NOMO-1 (cell line): ENCODE results near the gene RNF220.
A peak's percentile ranks its signal among the peaks of the same experiment; 100 is the strongest.

Source experiments
- DNase-seq, 2 experiments: peaks; one replicate each; lab custom pipeline; 2025; ENCODE audit not compliant: unreplicated experiment in 2 of 2; lab: John Stamatoyannopoulos, UW

Gene RNF220

DNA sequence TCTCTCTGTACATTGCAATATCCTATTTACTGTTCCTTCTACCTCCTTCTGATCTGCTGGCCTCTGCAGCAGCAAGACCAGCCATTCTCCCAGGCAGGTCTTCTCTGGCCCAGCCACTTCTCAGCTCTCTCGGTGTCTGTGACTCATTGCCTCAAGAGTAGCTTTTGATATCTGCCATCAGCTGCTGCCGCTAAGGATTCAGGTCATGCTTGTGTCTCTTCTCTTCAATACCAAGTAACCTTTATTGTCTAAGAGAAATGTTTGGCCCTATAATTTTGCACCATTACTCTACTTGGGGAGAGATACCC lies 167.5 kb downstream of the RNF220 start:
- DNase-seq, result no peak

DNA sequence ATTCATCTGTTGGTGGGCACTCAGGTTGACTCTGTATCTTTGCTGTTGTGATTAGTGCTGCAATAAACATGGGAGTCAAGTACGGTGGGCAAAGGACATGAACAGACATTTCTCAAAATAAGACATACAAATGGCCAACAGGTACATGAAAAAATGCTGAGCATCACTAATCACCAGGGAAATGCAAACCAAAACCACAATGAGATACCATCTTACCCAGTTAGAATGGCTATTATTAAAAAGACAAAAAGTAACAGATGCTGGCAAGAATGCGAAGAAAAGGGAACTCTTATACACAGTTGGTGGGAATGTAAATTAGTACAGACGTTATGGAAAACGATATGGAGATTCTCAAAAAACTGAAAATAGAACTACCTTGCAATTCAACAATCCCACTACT lies 170.3 kb downstream of the RNF220 start:
- no peak for DNase-seq

DNA sequence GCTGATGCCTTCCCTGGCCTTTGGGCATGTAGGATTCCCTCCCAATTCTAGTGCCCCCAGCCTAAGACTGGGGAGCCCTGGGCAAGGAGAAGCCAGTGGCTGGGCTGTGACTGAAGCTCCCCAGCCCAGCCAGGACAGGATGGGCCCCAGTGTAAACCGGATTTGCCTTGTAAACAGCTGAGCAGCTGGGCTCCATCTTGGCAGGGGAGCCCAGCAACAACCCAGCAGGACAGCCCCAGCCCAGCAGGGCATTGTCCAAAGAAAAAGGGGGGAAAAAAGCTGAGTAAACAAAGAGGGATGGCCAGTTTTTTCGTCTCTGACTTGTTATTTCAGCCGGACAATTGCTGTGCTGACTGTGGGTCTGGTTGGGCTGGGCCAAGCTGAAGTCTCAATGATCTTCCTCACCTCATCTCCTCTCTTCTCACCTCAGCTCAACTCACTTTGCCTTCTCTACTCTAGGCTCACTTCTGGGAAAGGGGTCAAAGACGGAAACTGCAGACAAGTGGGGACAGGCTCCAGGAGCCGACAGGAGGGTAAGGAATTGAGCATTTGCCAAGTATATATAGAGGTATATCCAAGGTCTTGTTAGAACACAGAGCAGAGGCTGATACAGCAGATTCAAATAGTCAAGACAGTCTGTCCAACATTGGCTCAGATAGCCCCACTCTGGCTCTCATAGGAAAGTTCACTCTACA lies 171.5 kb downstream of the RNF220 start:
- no peak for DNase-seq

DNA sequence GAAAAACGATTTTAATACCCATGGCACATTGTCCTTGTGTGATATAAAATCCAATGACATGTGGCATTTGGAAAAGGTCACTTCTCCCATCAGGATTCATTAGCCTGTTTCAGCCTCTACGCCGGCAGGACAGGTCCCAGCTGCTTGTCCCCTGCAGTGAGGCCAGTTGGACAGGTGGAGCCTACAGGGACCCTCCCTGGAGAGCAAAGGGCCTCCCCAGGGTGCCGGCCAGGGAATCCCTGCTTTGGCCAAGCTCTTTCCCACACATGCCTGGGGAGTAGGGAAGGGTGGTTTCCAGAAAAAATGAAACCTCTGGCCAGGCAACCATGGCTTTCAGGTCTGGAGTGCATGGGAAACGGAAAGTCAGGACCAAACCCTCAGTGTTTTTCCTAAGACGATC lies 176.2 kb downstream of the RNF220 start:
- DNase-seq, result no peak

DNA sequence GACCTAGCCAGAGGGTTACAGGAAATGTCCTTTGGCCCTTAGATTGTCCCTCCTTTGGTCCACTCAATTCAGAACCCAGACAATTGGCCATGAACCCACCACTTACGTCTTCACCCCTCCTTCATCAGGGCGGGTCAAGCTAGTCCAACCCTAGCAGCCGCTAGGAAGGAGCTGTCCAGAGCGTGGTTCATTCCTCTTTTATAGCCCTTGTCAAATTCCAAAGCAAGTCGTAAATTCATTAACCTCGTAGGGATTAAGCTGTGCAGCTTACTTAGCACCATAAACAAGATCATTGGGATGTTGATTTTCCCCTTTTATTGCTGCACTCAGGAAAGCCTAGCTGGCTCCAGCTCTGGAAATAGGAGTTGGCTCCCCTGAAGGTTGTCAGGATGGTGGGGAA lies 179.1 kb downstream of the RNF220 start:
- no peak for DNase-seq

DNA sequence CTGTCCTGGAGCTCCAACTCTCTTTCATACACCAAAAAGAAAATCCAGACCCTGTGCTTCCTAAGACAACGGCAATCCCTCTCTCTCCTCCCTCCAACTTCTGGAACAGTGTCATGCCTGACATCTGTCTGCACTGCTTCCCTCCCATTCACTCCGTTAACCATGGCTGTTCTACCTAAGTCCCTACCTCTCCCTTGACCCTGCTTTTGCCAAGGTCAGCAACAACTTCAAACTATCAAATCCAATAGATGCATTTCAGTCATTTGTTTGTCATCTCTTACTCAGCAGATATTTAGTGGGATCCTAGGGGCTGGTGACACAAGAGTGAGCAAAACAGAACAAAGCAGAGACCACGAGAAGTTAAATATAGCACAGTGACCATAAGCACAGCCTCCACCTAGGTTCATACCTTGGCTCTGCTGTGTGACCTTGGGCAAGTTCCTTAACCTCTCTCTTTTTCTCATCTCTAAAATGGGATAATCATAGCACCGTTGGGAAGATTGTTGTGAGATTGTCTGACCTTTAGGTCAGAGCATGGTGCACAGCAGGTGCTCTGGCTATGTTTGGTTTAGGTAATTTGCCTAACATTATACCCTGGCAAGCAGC lies 180.4 kb downstream of the RNF220 start:
- DNase-seq, result no peak

DNA sequence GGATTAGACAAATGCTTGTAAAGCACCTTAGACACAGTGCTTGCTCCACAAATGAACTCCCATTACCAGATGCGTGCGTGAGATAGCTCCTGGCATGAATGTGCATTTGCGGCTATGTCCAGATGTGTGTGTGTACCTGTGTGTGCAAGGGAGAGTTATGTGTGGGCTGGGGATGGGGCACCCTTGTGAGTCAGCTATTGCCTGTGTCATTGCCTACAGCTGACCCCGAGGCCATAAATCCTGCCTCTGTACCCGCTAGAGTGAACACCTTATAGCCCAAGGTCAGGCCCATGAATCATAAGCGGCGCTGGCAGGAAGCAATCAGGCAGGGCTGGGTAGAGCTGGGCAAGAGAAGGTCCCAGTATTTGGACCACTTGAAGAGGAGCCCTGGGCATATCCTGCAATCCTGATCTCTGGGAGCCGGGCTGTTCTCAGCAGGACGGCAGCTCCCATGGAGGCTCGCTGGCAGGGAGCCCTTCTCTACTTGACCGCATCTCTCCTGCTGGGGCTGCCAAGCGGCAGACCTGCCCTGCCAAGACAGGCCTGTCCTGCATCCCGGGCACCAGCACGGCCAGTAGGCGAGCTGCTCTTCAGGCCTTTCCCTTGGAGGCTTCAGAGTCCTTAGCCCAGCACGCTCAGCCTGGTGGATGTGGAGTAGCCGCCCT lies 182.9 kb downstream of the RNF220 start:
- DNase-seq, result no peak

DNA sequence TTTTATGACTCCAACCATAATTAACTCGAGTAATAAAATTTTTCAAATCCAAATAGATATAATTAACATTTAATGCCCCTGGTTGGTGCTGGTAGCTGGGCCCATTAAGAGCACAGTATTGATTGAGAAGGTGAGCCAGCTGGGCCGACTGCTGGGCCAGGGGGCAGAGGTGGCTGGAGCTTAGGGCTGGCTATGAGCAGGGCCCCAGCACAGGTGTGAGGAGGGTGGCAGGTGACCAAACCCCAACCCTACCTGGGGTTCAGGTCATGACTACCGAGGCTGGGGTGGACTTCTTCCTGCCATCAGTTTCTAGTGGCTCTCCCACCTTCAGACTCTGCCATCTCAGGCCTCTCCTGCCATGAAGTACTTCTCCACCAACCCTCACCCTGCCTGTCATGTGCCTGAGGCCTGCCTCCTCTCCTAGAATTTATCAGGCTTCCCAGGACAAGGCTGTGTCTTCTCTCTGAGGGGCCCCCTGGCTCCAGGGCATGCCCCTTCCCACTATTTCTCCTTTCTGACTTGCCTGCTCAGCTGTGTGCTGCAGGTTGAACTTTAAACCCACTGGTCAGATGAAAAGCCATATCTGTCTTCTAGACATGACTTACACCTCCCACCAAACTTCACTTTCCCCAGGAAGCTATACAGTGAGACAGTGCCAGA lies 183.6 kb downstream of the RNF220 start:
- DNase-seq, result no peak

DNA sequence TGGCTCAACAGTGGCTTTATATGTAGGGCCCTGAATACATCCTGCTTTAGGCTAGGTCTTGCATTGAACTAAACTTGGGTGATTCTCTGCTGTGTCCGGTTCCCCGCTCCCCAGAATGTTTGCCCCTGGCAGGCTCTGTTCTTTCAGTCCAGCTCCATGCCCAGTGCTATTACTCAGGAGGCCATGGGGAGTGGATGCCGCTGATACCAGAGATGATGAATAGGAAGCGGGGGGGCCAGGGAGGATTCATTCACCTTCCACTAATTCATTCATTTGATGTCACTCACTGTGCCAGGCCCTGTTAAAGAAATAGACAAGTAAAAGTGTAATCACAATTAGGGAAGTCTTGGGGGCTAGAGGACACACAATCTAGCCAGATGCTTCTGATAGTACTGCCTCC lies 185.4 kb downstream of the RNF220 start:
- no peak for DNase-seq

DNA sequence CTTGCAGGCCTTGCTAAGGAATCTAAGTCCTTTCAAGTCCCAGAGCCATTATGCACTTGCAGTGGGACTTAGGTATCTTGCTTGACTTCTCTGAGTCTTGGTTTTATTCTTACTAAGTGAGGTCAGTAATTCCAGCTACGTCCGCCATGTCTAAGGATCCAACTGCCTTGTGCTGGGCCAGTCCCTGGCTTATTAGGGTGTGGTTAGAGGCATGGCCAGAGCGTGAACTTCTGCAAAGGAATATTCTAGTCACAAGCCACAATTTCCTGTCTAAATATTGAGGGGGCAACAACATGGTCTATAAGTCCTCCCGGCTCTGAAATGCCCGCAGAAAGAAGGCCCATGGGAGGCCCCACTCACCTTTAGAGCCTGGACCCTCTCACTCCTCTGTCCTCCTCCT lies 186.3 kb downstream of the RNF220 start:
- DNase-seq, result peak in 1 of 2 experiments; percentile 8

DNA sequence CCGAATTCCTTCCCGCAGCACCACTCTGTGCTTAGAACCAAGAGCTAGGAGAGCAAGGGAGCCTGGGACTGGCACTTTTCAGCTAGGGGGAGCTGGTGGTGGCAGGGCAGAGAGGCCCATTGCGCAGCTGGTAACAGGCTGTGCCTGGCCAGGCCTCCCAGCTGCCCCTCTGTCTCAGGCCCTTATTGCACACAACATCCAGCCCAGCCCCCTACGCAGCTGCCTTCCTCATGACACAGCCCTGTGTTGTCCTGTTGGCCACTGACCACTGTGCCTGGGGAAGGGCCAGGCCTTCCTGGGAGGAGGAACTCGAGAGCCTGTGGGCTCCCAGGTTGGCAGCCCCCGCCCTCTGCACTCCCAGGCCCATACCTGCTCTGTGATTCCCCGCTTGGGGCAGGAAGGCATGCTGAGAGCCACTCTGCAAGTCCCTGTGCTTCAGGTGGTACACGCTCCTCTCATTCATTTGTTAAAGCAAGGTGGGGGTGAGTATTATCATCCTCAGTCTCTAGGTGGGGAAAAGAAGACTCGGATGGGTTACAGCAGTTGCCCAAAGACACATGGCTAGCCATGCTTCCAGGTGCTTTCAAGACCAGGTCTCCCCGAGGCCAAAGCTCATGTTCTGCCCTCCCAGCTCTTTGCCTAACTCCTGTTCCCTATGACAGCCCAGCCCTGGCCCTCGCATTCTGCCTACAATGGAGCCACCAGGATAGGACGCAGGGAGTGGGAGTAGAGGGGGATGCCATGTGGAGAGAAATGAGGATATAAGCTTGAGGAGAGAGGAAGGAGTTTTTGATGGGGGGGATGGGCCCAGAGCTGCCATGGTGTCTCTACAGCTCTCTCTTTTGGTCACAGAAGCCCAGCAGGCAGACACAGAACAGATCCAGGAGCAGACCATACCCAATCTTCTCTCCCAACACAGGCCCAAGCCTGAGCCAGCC lies 187.4 kb downstream of the RNF220 start:
- DNase-seq, result no peak

DNA sequence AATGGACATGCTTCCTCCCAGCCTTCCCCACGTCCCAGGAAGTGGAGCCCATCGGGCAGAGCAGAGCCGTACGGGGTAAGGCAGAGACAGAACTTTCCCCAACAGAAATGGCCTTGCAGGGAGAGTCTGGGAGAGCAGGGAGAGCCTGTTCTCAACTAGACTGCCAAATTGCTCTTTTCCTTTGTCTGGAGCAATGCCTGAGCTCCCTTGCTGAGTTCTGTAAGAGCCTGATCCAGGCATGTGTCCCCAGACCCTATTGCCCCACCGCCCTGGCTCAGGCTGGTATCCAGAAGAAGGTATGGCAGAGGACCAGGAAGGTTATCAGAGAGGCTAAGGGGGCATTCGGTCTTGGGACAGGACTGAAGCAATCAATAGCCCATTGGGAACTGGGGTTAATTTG lies 189.3 kb downstream of the RNF220 start:
- no peak for DNase-seq

DNA sequence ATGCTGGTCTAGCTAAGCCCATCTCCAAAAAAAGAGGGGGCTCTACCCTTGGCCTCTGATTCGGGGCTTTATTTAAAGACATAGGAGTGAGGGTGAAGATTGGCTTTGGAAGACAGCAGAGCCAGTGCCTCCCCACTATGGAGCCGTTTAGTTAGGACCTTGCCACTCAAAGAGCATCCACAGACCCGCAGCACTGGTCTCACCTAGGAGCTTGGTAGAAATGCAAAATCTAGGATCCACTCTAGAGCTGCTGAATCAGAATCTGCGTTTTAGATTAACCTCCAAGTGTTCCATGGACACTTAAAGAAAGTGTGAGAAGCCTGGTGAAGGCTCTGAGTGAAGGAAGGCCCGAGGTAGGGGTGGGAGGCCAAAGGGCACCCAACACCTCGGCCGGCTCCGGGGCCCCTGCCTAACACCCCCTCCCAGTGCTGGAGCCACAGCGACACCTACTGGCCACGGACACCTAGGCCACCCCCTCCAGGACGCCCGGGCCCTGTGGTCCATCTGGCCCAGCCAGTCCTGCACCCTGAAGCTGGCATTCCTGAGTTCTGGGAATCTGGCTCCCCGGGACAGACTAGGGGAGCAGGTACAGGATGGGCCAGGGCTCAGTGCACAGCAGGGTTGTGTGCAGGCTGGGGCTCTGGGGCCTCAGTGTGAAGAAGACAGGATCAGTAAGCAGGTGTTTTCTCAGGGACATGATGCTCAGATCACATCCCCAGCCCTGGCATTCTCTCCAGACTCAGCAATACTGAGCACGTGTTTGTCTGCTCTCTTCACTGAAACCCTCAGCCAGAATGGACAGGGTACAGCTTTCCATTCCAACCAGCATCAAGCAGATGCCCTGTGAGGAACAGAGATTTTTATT lies 190.0 kb downstream of the RNF220 start:
- peak; percentile 14 to 53 for DNase-seq

DNA sequence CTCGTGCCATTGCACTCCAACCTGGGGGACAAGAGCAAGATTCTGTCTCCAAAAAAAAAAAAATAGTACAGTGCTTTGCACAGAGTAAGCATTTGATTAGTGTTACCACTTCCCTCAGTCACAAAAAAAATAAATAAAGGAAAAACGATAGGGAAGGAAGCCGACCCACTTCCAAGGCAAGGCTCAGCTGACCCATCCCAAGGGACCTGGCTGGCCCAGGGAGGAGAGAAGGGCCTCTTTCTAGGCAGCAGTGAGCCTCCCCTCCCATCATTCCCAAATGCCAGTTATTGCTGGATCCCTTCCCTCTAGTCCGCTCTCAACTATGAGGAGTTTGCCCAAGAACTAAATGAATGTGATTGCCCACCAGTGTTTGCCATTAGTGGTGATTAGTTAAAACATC lies 191.5 kb downstream of the RNF220 start:
- no peak for DNase-seq

DNA sequence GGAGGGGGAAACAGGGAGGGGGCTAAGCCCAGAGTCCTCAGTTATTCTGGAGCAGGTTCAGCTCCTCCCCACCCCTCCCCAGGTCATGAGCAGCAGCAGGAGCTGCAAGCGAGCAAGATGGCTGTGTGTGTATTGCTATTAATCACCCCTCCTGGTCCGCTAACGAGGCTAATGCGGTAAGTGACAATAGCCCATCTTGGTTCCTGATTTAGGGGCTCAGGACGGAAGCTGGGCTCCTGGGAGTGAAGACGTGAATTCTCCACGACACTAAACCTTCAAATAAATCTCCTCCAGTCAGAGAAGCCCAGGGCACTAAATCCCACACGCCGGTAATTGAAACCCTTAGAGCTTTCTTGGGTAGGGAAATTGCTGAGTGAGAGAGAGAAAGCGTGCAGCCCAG lies 193.1 kb downstream of the RNF220 start:
- no peak for DNase-seq

DNA sequence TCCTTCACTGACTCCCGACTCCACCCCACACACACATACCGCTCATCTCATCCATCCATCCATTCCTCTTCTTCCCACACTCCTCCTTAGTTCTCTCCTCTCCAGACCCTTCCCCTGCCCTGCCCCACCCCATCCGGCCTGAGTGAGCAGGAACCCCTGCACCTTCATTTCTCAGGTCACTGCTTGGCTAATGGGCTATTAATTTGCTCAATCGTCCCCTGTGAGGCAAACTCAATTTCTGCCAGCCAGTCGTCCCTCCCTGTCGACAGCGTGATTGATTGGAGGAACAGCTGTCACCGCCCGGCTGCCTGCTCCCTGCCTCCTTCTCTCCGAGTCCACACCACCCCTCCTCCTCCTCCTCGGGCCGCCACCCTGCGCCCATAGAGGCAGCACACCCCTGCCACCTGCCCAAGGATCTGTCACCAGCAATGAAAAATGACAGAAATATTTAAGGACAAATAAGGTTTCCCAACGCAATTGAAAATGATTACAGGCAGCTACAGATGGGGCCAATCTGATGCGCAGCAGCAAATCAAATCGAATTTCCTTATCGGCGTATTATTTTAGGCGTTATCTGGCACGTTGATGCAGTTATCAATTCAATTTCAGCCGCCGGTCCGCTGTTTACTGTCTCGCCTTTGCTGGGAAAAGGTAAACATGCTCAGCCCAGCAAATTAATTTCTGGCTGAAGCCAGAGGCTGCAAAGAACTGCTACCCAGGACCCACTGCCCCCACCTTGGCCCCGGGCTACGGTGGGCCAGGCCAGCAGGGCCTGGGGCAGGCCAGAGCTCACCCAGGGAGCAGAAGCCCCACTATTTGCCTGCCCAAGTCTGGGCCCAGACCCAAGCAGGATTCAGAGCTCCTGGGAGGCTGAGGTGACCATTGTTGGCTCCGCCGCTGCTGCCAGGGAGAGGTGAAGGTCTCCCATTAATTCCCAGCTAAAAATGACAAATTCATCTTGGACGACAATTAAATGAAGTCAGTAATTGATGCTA lies 197.9 kb downstream of the RNF220 start:
- no peak for DNase-seq

DNA sequence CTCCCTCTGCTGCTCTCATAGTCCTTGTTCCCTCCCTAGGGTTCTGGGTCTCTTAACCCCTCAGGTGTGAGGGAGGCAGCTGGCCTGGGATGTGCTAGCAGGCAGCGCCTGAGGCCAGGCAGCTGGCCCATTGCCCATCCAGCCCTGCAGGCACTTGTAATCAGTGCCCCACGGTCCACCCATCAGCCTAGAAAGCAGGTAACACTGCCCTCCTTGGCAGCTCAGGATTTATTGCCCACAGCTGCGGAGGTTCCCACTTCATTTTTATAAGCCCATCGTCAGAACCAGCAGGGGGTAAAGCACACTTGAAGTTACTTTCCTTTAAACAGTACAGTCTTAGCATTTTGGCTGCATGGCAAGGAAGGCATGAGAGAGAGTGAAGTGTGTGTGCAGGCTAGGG lies 198.7 kb downstream of the RNF220 start:
- DNase-seq, result no peak

DNA sequence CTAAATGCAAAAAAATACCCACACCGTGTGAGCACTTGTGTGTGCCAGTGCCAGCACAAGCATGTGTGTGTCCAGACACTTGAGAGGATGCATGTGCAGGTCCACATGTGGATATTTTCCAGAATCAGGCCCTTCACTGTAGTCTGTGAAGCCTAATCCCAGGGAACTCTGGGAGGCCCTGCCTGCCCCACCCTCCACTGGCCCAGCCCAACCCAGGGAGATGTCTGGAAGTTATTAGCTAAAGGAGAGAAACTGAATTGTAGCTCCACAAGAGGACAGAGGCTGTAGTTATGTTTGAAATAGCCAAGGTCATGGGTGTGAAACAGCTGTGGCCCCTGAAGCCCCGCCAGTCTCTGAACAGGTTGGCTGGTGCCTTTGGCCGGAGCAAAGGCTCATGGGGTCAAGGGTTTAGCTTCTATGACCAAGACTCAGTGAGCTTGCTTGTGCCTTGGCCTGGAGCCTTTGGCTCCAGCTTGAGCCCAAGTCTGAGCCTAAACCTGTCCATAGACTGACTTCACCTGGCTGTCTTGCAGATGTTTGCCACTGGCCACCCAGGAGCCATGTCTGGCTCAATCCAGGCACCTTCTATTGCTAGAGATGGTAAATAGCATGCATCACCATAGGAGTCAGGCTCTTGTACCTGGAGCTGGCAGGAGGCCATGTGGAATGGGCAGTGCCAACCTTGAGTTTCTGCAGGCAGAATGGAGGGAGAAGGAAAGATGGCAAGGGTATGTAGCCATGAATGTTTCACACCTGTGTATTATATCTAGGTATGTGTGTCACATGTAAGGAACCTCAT lies 199.3 kb downstream of the RNF220 start:
- DNase-seq, result no peak
